NCI-H82 (cell line): ENCODE results near the gene TRIM66.

Source experiments
- DNase-seq: peaks from one replicate; lab custom pipeline; 2025; lab: John Stamatoyannopoulos, UW

The TRIM66 gene

GRCh38 chr11:8715501-8715900 is 33.0 kb upstream of the TRIM66 start:
- no peak for DNase-seq

- peak; percentile 6 for DNase-seq
Observed at GRCh38 chr11:8714622-8715225, 32.3 kb upstream of the TRIM66 start.

GRCh38 chr11:8713760-8714454 is 31.4 kb upstream of the TRIM66 start:
- DNase-seq, result no peak

- no peak for DNase-seq
Observed at GRCh38 chr11:8712506-8712905, 30.0 kb upstream of the TRIM66 start.

- DNase-seq, result no peak
Observed at GRCh38 chr11:8711895-8712442, 29.5 kb upstream of the TRIM66 start.

GRCh38 chr11:8709777-8710176 is 27.3 kb upstream of the TRIM66 start:
- no peak for DNase-seq

GRCh38 chr11:8709002-8709672 is 26.7 kb upstream of the TRIM66 start:
- no peak for DNase-seq

- no peak for DNase-seq
Observed at GRCh38 chr11:8707541-8708191, 25.2 kb upstream of the TRIM66 start.

GRCh38 chr11:8706673-8707432 is 24.4 kb upstream of the TRIM66 start:
- DNase-seq, result no peak

GRCh38 chr11:8705146-8705545 is 22.7 kb upstream of the TRIM66 start:
- no peak for DNase-seq

- DNase-seq, result no peak
Observed at GRCh38 chr11:8704136-8704535, 21.7 kb upstream of the TRIM66 start.

- no peak for DNase-seq
Observed at GRCh38 chr11:8702598-8702915, 20.1 kb upstream of the TRIM66 start.

- DNase-seq, result no peak
Observed at GRCh38 chr11:8701891-8702597, 19.6 kb upstream of the TRIM66 start.

GRCh38 chr11:8699903-8700302 is 17.4 kb upstream of the TRIM66 start:
- no peak for DNase-seq

- no peak for DNase-seq
Observed at GRCh38 chr11:8698917-8699441, 16.5 kb upstream of the TRIM66 start.

GRCh38 chr11:8698379-8698851 is 15.9 kb upstream of the TRIM66 start:
- DNase-seq, result no peak

- DNase-seq, result no peak
Observed at GRCh38 chr11:8697054-8697453, 14.6 kb upstream of the TRIM66 start.

GRCh38 chr11:8694137-8694536 is 11.7 kb upstream of the TRIM66 start:
- DNase-seq, result peak; percentile 92

GRCh38 chr11:8693555-8693954 is 11.1 kb upstream of the TRIM66 start:
- DNase-seq, result peak; percentile 30

- no peak for DNase-seq
Observed at GRCh38 chr11:8693010-8693551, 10.6 kb upstream of the TRIM66 start.

GRCh38 chr11:8692417-8692816 is 10.0 kb upstream of the TRIM66 start:
- no peak for DNase-seq
